ENCODE measurements around the gene ADAMTSL5. TPM values are rescaled to one million over a fixed set of nuclear protein-coding genes. Genes with fewer than 3 reads are reported as not detected.

The ADAMTSL5 gene
- total RNA-seq, 1 experiment from 2014 or later = 20.6 TPM

GRCh38 chr19:1495799-1496713, 16.8 kb downstream of the ADAMTSL5 start:
- in situ Hi-C loops (cut with HindIII; ENCODE audit: low pct_unique_long_range_greater_than_20kb, low sequenced_read_pairs) = no loop called here
- ChIA-PET CTCF (no interaction called here), POLR2A (no interaction called here)
- intact Hi-C loops (cut with micrococcal nuclease; ENCODE audit: unreplicated experiment) = no loop called here
- TF ChIP-seq SIN3A (IDR thresholded peaks at IDR 0.05; ENCODE audit: borderline replicate concordance, insufficient read depth, low read depth, low read length) (no peak), TCF7L2 (IDR thresholded peaks at IDR 0.05; ENCODE audit: low read depth, low read length) (no peak), CTCF (IDR thresholded peaks at IDR 0.05) (no peak), POLR2AphosphoS5 (IDR thresholded peaks at IDR 0.05; ENCODE audit: low read depth, low read length) (no peak)
- TF ChIP-seq, protein P1, sequence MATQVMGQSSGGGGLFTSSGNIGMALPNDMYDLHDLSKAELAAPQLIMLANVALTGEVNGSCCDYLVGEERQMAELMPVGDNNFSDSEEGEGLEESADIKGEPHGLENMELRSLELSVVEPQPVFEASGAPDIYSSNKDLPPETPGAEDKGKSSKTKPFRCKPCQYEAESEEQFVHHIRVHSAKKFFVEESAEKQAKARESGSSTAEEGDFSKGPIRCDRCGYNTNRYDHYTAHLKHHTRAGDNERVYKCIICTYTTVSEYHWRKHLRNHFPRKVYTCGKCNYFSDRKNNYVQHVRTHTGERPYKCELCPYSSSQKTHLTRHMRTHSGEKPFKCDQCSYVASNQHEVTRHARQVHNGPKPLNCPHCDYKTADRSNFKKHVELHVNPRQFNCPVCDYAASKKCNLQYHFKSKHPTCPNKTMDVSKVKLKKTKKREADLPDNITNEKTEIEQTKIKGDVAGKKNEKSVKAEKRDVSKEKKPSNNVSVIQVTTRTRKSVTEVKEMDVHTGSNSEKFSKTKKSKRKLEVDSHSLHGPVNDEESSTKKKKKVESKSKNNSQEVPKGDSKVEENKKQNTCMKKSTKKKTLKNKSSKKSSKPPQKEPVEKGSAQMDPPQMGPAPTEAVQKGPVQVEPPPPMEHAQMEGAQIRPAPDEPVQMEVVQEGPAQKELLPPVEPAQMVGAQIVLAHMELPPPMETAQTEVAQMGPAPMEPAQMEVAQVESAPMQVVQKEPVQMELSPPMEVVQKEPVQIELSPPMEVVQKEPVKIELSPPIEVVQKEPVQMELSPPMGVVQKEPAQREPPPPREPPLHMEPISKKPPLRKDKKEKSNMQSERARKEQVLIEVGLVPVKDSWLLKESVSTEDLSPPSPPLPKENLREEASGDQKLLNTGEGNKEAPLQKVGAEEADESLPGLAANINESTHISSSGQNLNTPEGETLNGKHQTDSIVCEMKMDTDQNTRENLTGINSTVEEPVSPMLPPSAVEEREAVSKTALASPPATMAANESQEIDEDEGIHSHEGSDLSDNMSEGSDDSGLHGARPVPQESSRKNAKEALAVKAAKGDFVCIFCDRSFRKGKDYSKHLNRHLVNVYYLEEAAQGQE (IDR thresholded peaks at IDR 0.05; ENCODE audit: insufficient read depth in 1 of 2, low read depth in 2 of 2, low read length in 1 of 2) = no peak
- H3K4me1 ChIP-seq (ENCODE audit: control insufficient read depth, insufficient read depth, low read length) = no peaks in the 10 kb centered on the region; the same call in 1 of the 2 replicates
- BruUV-seq (replicated peaks) = no TSS peak
- ATAC-seq (no peak), DNase-seq (ENCODE audit: low read depth, low spot score) (no peak)
- no peak overlapping the region for H3K4me3 ChIP-seq (ENCODE audit: low read depth in 2 of 2, low read length in 2 of 2)
- no peaks in the 10 kb centered on the region for H3K27me3 ChIP-seq (ENCODE audit: control insufficient read depth, insufficient read depth, low read length)
- no peak overlapping the region for H3K27ac ChIP-seq (ENCODE audit: low read length)
- no peaks in the 10 kb centered on the region; the same call in 1 of the 2 replicates for H3K36me3 ChIP-seq (ENCODE audit: control insufficient read depth, insufficient read depth, low read length)
- H3K9me3 ChIP-seq (ENCODE audit: control insufficient read depth, insufficient read depth, low read depth, low read length) = no peaks in the 10 kb centered on the region

DNA sequence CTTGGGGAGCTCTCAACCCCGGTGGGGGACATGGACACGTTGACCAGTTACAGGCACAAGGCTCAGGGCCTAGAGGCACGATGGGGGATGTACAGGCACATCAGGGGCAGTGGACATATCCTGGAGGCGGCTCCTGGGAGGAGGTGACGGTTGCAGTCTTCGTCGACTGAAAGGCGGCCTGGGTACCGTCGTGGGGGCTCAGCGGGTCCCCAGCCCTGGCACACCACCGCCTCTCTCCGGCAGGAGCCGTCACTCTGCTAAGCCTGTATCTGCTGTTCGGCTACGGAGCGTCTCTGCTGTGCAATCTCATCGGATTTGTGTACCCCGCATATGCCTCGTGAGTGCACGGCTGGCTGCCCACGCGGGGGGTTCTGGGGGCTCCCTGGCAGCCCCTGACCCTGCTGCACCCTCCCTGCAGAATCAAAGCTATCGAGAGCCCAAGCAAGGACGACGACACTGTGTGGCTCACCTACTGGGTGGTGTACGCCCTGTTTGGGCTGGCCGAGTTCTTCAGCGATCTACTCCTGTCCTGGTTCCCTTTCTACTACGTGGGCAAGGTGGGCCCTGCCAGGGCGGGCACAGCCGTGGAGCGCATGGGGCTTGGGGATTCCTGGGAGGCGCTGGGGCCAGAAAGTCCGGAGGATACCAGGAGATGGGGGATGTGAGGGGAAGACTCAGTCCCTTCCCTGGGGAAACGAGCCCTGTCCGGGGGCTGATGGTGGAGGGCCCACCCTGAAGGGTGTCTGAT, 17.6 kb downstream of the ADAMTSL5 start:
- no peak overlapping the region for H3K27ac ChIP-seq (ENCODE audit: low read length)
- intact Hi-C loops (cut with micrococcal nuclease; ENCODE audit: unreplicated experiment) (no loop called here), in situ Hi-C loops (cut with HindIII; ENCODE audit: low pct_unique_long_range_greater_than_20kb, low sequenced_read_pairs) (no loop called here)
- H3K4me1 ChIP-seq (ENCODE audit: control insufficient read depth, insufficient read depth, low read length) = no peaks in the 10 kb centered on the region; the same call in 1 of the 2 replicates
- DNase-seq (ENCODE audit: low read depth, low spot score) (no peak), ATAC-seq (no peak)
- TF ChIP-seq SIN3A (IDR thresholded peaks at IDR 0.05; ENCODE audit: borderline replicate concordance, insufficient read depth, low read depth, low read length) (no peak), CTCF (IDR thresholded peaks at IDR 0.05) (no peak), TCF7L2 (IDR thresholded peaks at IDR 0.05; ENCODE audit: low read depth, low read length) (no peak), POLR2AphosphoS5 (IDR thresholded peaks at IDR 0.05; ENCODE audit: low read depth, low read length) (no peak)
- TF ChIP-seq, protein P1 (IDR thresholded peaks at IDR 0.05; ENCODE audit: insufficient read depth in 1 of 2, low read depth in 2 of 2, low read length in 1 of 2) = no peak
- POLR2A ChIA-PET = no interaction called here
- CTCF ChIA-PET = no interaction called here
- H3K27me3 ChIP-seq (ENCODE audit: control insufficient read depth, insufficient read depth, low read length) = no peaks in the 10 kb centered on the region
- H3K36me3 ChIP-seq (ENCODE audit: control insufficient read depth, insufficient read depth, low read length) = no peaks in the 10 kb centered on the region; the same call in 1 of the 2 replicates
- H3K9me3 ChIP-seq (ENCODE audit: control insufficient read depth, insufficient read depth, low read depth, low read length) = no peaks in the 10 kb centered on the region
- no TSS peak for BruUV-seq (replicated peaks)
- no peak overlapping the region for H3K4me3 ChIP-seq (ENCODE audit: low read depth in 2 of 2, low read length in 2 of 2)

Data from Panc1 (cell line).